Esophagus squamous epithelium (tissue), 5 donors: ENCODE measurements around the gene UVRAG. TPM values are rescaled to one million over a fixed set of nuclear protein-coding genes. Genes with fewer than 3 reads are reported as not detected.

Experiments used
- DNase-seq: peaks from one replicate; lab custom pipeline; 2025; lab: John Stamatoyannopoulos, UW
- H3K27ac ChIP-seq, 4 donors: fragments of 200-600 bp; sonication (generic); one replicate each; pipeline ENCODE4 v1.5.1; 2016 to 2019; ENCODE audit warnings: mild to moderate bottlenecking in 1 of 4
- H3K27me3 ChIP-seq, 4 donors: fragments of 200-600 bp; sonication (generic); 1 replicate in 3 of 4; 2 replicates in 1 of 4; pipeline versions ENCODE4 v1.5.1 to v1.6.0; 2017 to 2021; ENCODE audit warnings: antibody characterized with exemption in 1 of 4
- H3K36me3 ChIP-seq, 3 donors: fragments of 200-600 bp; sonication (generic); one replicate each; pipeline ENCODE4 v1.5.1; 2016 to 2019
- H3K4me1 ChIP-seq, 3 donors: fragments of 200-600 bp; sonication (generic); one replicate each; pipeline ENCODE4 v1.5.1; 2017 to 2019
- H3K4me3 ChIP-seq, 4 donors: fragments of 200-600 bp; sonication (generic); 1 replicate in 3 of 4; 2 replicates in 1 of 4; pipeline ENCODE4 v1.5.1; 2016 to 2019; ENCODE audit warnings: mild to moderate bottlenecking in 2 of 4, moderate library complexity in 1 of 4
- H3K9me3 ChIP-seq, 3 donors: fragments of 200-600 bp; sonication (generic); one replicate each; pipeline ENCODE4 v1.5.1; 2016 to 2019
- CTCF ChIP-seq, 6 experiments: fragments of 450-650 bp in 4 of 6; fragments of 200-600 bp in 2 of 6; sonication (generic) in 2 of 6; IDR thresholded peaks; one replicate each; pipeline ENCODE4 v1.5.1; 2016 to 2019; ENCODE audit warnings: antibody characterized with exemption in 6 of 6, mild to moderate bottlenecking in 4 of 6, moderate library complexity in 4 of 6
- POLR2A ChIP-seq, 4 donors: fragments of 450-650 bp; IDR thresholded peaks; one replicate each; pipeline ENCODE4 v1.6.1; 2017; ENCODE audit warnings: antibody characterized with exemption in 4 of 4, mild to moderate bottlenecking in 4 of 4, moderate library complexity in 3 of 4
- WGBS, 2 donors: methylation state at CpG; one replicate each; pipeline ENCODE4 v1.1.5; 2018; 5-methylcytosine and 5-hydroxymethylcytosine counted together
- intact Hi-C: fragments of 100-400 bp; cut with DNase I; formaldehyde crosslinking; loops from one replicate; pipeline ENCODE4 v1.15.0; 2022
- total RNA-seq, 4 donors: library from RNA; depleted of rRNA; stranded (reverse); fragments of >200 nt; gene quantifications; one replicate each; pipeline ENCODE4 v1.1.0, GENCODE V29; 2016
- donor health status: DM: yes; HTN: yes; CAD: no.

UVRAG gene
- total RNA-seq, 4 donors from 2014 or later, result 3.5 to 15.4 (median 8.5) TPM

- Histone ChIP-seq H3K27ac (no peak overlapping the region), H3K9me3 (no peaks in the 10 kb centered on the region), H3K27me3 (no peaks in the 10 kb centered on the region), H3K4me1 (no peaks in the 10 kb centered on the region), H3K36me3 (peaks cover 0 to 32% (median 5%) of the 10 kb centered on the region in 3 donors), H3K4me3 (no peak overlapping the region)
- intact Hi-C loops, result no loop called here
- WGBS, 2 donors, result 91 to 96% methylated on average over 5 of the region's 11 CpGs
- TF ChIP-seq CTCF (IDR thresholded peaks at IDR 0.05) (no peak), POLR2A (IDR thresholded peaks at IDR 0.05) (no peak)
- no peak for DNase-seq
These were observed 328.3 kb downstream of the UVRAG start for GRCh38 chr11:76143274-76143673.

DNA sequence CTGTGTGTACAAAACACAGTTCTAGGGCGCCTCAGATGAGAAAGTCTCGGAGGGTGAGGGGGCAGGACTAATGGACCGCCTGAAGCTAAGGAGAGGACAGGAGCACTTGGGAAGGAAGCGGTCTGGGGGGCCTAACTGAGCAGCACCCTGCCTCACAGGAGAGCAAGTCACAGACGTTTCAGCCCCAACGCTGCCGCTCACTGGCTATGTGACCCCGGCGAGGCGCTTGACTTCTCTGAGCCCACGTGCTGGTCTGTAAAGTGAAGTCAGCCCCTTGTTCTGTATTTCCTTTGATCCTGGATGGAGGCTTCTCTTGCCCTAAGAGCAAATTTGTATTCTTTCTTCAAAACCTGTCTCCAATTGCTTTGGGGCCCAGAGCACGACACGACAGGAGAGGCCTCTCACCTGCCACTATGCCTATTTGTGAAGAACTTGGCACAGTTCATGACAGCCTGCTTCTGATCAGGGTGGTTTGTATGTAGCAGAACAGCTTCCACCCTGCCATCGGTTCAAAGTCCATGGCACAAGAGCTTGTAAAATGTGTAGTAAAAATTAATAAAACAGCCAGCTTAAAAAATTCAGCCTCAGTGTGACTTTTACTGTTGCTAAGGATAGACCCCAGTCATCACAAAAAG is 332.2 kb downstream of the UVRAG start:
- no peaks in the 10 kb centered on the region for H3K27me3 ChIP-seq
- H3K4me3 ChIP-seq, result no peak overlapping the region
- H3K36me3 ChIP-seq, result peaks cover 0 to 12% (median 0%) of the 10 kb centered on the region in 3 donors
- intact Hi-C loops, result no loop called here
- no peak for DNase-seq
- H3K4me1 ChIP-seq, result peaks cover 3 to 7% (median 6%) of the 10 kb centered on the region in 3 donors
- whole genome bisulfite sequencing, 2 donors, result 73 to 86% methylated on average over 6 to 13 of the region's 14 CpGs
- no peak overlapping the region for H3K27ac ChIP-seq
- no peak for TF ChIP-seq POLR2A (IDR thresholded peaks at IDR 0.05)
- TF ChIP-seq CTCF (IDR thresholded peaks at IDR 0.05), result no peak
- H3K9me3 ChIP-seq, result no peaks in the 10 kb centered on the region

DNA sequence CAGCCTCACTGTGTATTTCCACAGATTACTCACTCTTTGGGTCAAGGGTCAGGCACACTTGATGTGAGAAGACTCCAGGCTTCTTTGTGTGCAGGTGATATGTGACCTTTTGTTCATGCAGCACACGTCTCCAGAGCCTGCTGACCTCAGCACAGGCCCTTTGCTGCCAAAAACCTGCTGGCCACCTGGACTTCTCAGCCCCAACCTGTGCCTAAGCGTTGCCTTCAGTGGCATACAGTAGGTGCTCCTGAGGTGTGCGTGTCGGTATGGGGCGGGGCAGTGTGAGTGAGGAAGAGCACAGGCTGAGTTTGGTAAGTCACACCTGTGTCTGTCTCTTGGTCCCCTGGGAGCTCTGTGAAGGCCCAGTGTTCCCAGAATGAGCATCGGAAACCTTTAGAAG is 333.2 kb downstream of the UVRAG start:
- no peak for DNase-seq
- WGBS, 2 donors, result 87% methylated on average over 5 of the region's 6 CpGs
- H3K4me3 ChIP-seq, result no peak overlapping the region
- no peaks in the 10 kb centered on the region for H3K9me3 ChIP-seq
- H3K36me3 ChIP-seq, result peaks cover 0 to 2% (median 0%) of the 10 kb centered on the region in 3 donors
- H3K4me1 ChIP-seq, result peaks cover 3 to 16% (median 6%) of the 10 kb centered on the region in 3 donors
- no peaks in the 10 kb centered on the region for H3K27me3 ChIP-seq
- TF ChIP-seq CTCF (IDR thresholded peaks at IDR 0.05) (no peak), POLR2A (IDR thresholded peaks at IDR 0.05) (no peak)
- intact Hi-C loops, result no loop called here
- no peak overlapping the region for H3K27ac ChIP-seq

GRCh38 chr11:76148941-76149613 is 334.1 kb downstream of the UVRAG start:
- no peak for DNase-seq
- 76 to 82% methylated on average over 13 to 16 of the region's 17 CpGs for WGBS, 2 donors
- intact Hi-C loops, result no loop called here

More at GRCh38 chr11:76148941-76149613, 334.1 kb downstream of the UVRAG start:
- TF ChIP-seq POLR2A (IDR thresholded peaks at IDR 0.05), result no peak
- TF ChIP-seq CTCF (IDR thresholded peaks at IDR 0.05), result no peak
- no peaks in the 10 kb centered on the region for H3K27me3 ChIP-seq
- H3K4me1 ChIP-seq, result peaks cover 3 to 16% (median 6%) of the 10 kb centered on the region in 3 donors
- no peaks in the 10 kb centered on the region for H3K9me3 ChIP-seq
- H3K4me3 ChIP-seq, result no peak overlapping the region
- no peaks in the 10 kb centered on the region for H3K36me3 ChIP-seq
- no peak overlapping the region for H3K27ac ChIP-seq
